Epithelial cell of proximal tubule (primary cell): Measurements from ENCODE around the gene THEM5. TPM values are rescaled to one million over a fixed set of nuclear protein-coding genes. Genes with fewer than 3 reads are reported as not detected.

Experiments
- total RNA-seq: library from RNA; depleted of rRNA; stranded (reverse); fragments of >200 nt; gene quantifications from 2 replicates; pipeline ENCODE4 v1.2.3, GENCODE V29; 2015

THEM5 gene
- total RNA-seq, 1 donor from 2014 or later: not detected

Other genes with a start within 250 kb of the THEM5 start
- gene SNX27, start 241.7 kb downstream of the THEM5 start, total RNA-seq: 13.2 and 14.8 TPM in 2 replicates
- gene CELF3, start 136.9 kb downstream of the THEM5 start, total RNA-seq: not detected in 2 replicates
- gene RIIAD1, start 132.2 kb downstream of the THEM5 start, total RNA-seq: not detected in 2 replicates
- 136 and 166 TPM in 2 replicates for gene MRPL9, start 90.2 kb downstream of the THEM5 start, total RNA-seq
- gene TDRKH, start 63.2 kb downstream of the THEM5 start, total RNA-seq: 7.4 and 9.5 TPM in 2 replicates
- not detected in 2 replicates for gene LINGO4, start 48.3 kb downstream of the THEM5 start, total RNA-seq
- gene RORC, start 21.9 kb downstream of the THEM5 start, total RNA-seq: not detected in 2 replicates
- 0.94 and 1.0 TPM in 2 replicates for gene C2CD4D, start 13.9 kb downstream of the THEM5 start, total RNA-seq
- gene THEM4, start 55.8 kb upstream of the THEM5 start, total RNA-seq: 7.0 and 13.2 TPM in 2 replicates
- gene S100A10, start 140.1 kb upstream of the THEM5 start, total RNA-seq: 216 and 394 TPM in 2 replicates
- 575 and 947 TPM in 2 replicates for gene S100A11, start 183.3 kb upstream of the THEM5 start, total RNA-seq
- not detected in 2 replicates for gene TCHHL1, start 235.4 kb upstream of the THEM5 start, total RNA-seq